Left renal pelvis (tissue), 4 donors: ENCODE data around the gene ACO1. TPM values are rescaled to one million over a fixed set of nuclear protein-coding genes. Genes with fewer than 3 reads are reported as not detected.

Source experiments
- DNase-seq, 4 donors: peaks; one replicate each; pipeline ENCODE4 v3.0.0-alpha.2; 2013; ENCODE audit warnings: low read depth in 4 of 4, low spot score in 3 of 4
- polyA plus RNA-seq, 4 donors: library from polyadenylated mRNA; unstranded; fragments of 120-200 nt; gene quantifications; one replicate each; pipeline ENCODE4 v1.2.1, GENCODE V29; 2013; ENCODE audit not compliant: insufficient read length in 4 of 4

The ACO1 gene
- polyA plus RNA-seq, 4 donors, result 32.3 to 48.7 (median 45.4) TPM

- no peak for DNase-seq
These were observed 98.9 kb downstream of the ACO1 start for GRCh38 chr9:32483343-32483742.

DNA sequence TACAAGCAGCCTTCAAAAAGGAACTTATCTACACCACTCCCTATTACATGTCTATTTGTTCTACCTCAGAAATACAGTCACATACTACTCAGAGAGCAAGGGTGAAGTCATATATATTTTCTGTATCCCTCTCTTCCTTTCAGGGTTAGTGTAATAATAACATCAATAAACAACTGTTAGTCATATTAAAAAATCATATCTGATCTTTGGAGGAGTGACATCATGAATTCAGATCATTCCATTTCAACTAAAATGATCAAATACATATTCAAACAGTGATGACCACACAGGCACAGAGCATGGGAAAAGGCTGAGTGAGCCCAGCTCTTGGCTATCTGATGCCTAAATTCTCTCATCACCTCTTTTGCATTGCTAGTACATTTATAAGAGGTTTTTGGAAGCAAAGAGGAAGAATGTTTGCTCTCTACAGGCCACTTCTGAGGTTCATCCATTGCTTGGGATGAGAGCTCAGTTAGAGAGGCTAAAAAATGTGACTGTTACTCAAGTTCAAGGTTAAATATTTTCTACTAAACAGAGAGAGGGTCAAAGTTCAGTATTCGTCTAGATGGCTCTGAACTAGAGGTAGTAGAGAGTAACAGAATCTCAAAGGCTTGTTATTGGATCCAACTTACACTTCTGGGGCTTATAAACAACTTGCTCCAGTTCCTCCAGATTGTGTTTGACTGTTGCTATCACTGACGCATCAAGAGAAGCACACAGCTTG lies 102.6 kb downstream of the ACO1 start:
- DNase-seq, result peak in 1 of 4 donors; percentile 3

GRCh38 chr9:32487981-32488380 lies 103.5 kb downstream of the ACO1 start:
- no peak for DNase-seq

DNA sequence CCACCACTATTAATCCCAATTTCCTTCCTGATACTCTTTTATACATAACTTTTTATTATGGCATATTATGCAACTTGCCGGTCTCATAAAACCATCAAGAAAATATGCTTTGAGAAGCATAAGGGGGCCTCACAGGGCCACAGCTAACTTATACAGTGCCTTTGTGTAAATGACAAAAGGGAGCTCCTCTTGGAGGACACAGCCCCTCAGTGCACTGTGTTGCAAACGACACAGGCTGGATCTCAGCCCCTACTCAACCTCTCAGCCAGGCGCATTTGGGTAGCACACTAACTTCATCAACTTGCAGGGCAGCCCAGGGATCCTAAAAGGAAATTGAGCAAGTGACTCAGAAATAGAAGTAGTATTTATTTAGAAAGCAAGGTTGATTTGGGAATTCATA lies 106.2 kb downstream of the ACO1 start:
- peak in 2 of 4 donors; percentile 6 for DNase-seq

- DNase-seq, result no peak
These were observed 113.5 kb downstream of the ACO1 start for GRCh38 chr9:32497921-32498320.

DNA sequence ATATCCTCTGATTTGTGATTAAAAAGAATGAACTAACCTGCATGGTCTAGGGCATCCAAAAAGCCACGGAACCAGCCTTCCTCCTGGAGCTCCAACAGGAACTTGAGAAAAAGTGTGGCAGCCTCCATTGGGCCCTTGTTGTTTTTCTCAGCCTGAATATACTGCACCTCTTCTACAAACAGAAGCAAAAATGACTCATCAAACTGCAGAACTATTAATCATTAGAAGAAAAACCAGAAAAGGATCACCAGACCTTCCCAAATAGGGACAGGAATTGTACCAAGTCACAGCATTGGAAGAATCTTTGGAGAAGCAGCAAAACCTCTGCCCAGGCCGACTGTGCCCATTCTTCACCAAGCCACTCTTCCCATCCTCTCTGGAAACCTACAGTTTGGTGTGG lies 116.3 kb downstream of the ACO1 start:
- DNase-seq, result no peak

DNA sequence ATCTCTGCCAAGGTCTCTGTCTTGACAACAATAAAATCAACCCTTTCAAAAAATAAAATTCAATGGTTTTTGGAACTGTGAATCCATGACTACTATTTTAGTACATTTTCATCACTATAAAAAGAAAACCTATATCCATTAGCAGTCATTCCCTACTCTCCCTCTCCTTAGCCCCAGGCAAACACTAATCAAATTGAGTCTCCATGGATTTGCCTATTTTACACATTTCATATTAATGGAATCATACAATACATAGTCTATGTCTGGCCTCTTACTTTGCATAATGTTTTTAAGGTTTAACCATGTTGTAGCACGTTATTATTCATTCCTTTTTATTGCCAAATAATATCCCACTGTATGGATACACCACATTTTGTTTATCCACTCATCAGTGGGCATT lies 117.4 kb downstream of the ACO1 start:
- no peak for DNase-seq

- no peak for DNase-seq
These were observed 118.0 kb downstream of the ACO1 start for GRCh38 chr9:32502464-32502863.

GRCh38 chr9:32503008-32503407 lies 118.6 kb downstream of the ACO1 start:
- no peak for DNase-seq

Other genes starting within 250 kb of the ACO1 start
- gene RIGI, start 141.6 kb downstream of the ACO1 start, polyA plus RNA-seq, result 10 to 100 TPM in 3 of 4 donors, 1 to 10 TPM in 1; 9.2 to 14.3 (median 11.9) TPM
- gene SMIM27, start 167.7 kb downstream of the ACO1 start, polyA plus RNA-seq, result 10 to 100 TPM; 12.6 to 21.7 (median 17.0) TPM
- 10 to 100 TPM; 27.2 to 38.3 (median 32.0) TPM for gene TOPORS, start 167.9 kb downstream of the ACO1 start, polyA plus RNA-seq
- 10 to 100 TPM; 56.6 to 83.7 (median 74.5) TPM for gene NDUFB6, start 188.5 kb downstream of the ACO1 start, polyA plus RNA-seq